Activated CD8-positive, alpha-beta T cell treated with anti-CD3 and anti-CD28 coated beads for 36 hours (primary cell): ENCODE data around the gene HLA-DOB. TPM values are rescaled to one million over a fixed set of nuclear protein-coding genes. Genes with fewer than 3 reads are reported as not detected.
"Not testable (repeated sequence)": the region's sequence is repeated elsewhere in the genome, so short reads cannot be mapped to it uniquely, and the experiment has no call there.

ENCODE experiments used
- ATAC-seq: fragments of 200-7000 bp; cut with Tn5 transposase; one replicate; pipeline ENCODE4 v1.10.0; 2021; ENCODE audit warnings: mild to moderate bottlenecking, moderate library complexity
- CTCF ChIA-PET: fragments of 350-600 bp; sonication (Branson Sonifier 250); formaldehyde crosslinking; loops from one replicate; lab custom pipeline; 2021; ENCODE audit warnings: antibody characterized with exemption; lab: Charles Lee
- POLR2A ChIA-PET: fragments of 350-600 bp; sonication (Branson Sonifier 250); formaldehyde crosslinking; loops from one replicate; lab custom pipeline; 2021; ENCODE audit warnings: antibody characterized with exemption; lab: Charles Lee
- DNase-seq: peaks from one replicate; pipeline ENCODE4 v3.0.0-alpha.2; 2020
- H3K27ac Mint-ChIP-seq: one replicate; pipeline ENCODE4 v1.8.0; 2021; ENCODE audit warnings: mild to moderate bottlenecking, mixed read lengths
- H3K27me3 Mint-ChIP-seq: one replicate; pipeline ENCODE4 v1.8.0; 2021; ENCODE audit warnings: mixed read lengths
- H3K36me3 Mint-ChIP-seq: one replicate; pipeline ENCODE4 v1.8.0; 2021; ENCODE audit warnings: low read depth, mixed read lengths
- H3K4me1 Mint-ChIP-seq: one replicate; pipeline ENCODE4 v1.8.0; 2021; ENCODE audit warnings: low read depth, mixed read lengths
- H3K4me3 Mint-ChIP-seq: one replicate; pipeline ENCODE4 v1.8.0; 2021; ENCODE audit warnings: mild to moderate bottlenecking, moderate library complexity, mixed read lengths
- H3K9me3 Mint-ChIP-seq: one replicate; pipeline ENCODE4 v1.8.0; 2021; ENCODE audit warnings: mixed read lengths
- CTCF ChIP-seq: fragments of 200-600 bp; IDR thresholded peaks from one replicate; pipeline ENCODE4 v1.8.0; 2022; ENCODE audit warnings: antibody characterized with exemption, mild to moderate bottlenecking
- intact Hi-C: fragments of 100-400 bp; cut with micrococcal nuclease; formaldehyde crosslinking; loops from one replicate; pipeline ENCODE4 v1.10.0; 2022
- total RNA-seq, 2 experiments: library from RNA; stranded (reverse); gene quantifications; one replicate each; pipeline ENCODE4 v1.2.3, GENCODE V29; 2021

Gene HLA-DOB
- total RNA-seq, 2 experiments from 2014 or later: 10.2 to 11.6 TPM

GRCh38 chr6:32814145-32814544 is 2.7 kb downstream of the HLA-DOB start:
- ATAC-seq (no peak), DNase-seq (no peak)
- no peak overlapping the region for H3K27ac Mint-ChIP-seq
- ChIA-PET CTCF (interaction anchor here (1.0 to 3.5 kb wide), 3 partner anchors 24 to 139 kb away, joined by 4 to 14 read pairs (median 8); partner anchors contain the start of genes HLA-DMA and TAP2), POLR2A (no interaction called here)
- peaks cover 35% of the 10 kb centered on the region for H3K36me3 Mint-ChIP-seq
- intact Hi-C loops: no loop called here
- no peak overlapping the region for H3K4me3 Mint-ChIP-seq
- H3K27me3 Mint-ChIP-seq: no peaks in the 10 kb centered on the region
- peaks cover 2% of the 10 kb centered on the region for H3K4me1 Mint-ChIP-seq
- no peak for TF ChIP-seq CTCF
- H3K9me3 Mint-ChIP-seq: no peaks in the 10 kb centered on the region

- ATAC-seq (no peak), DNase-seq (no peak)
- TF ChIP-seq CTCF: no peak
- peaks cover 23% of the 10 kb centered on the region for H3K36me3 Mint-ChIP-seq
- H3K4me3 Mint-ChIP-seq: no peak overlapping the region
- H3K9me3 Mint-ChIP-seq: no peaks in the 10 kb centered on the region
- H3K4me1 Mint-ChIP-seq: peaks cover 17% of the 10 kb centered on the region
- POLR2A ChIA-PET: interaction anchor here (1.0 to 1.4 kb wide), 2 partner anchors 11 to 30 kb away, joined by 3 to 4 read pairs; partner anchors contain the start of gene TAP2
- no peak overlapping the region for H3K27ac Mint-ChIP-seq
- peaks cover 8% of the 10 kb centered on the region for H3K27me3 Mint-ChIP-seq
- CTCF ChIA-PET: interaction anchor here (0.8 to 2.1 kb wide), 9 partner anchors 10 to 395 kb away, joined by 3 to 6 read pairs (median 4); no protein-coding TSS in a partner anchor
- intact Hi-C loops: no loop called here
These were observed 7.6 kb downstream of the HLA-DOB start for GRCh38 chr6:32809171-32809570.

- no peaks in the 10 kb centered on the region for H3K9me3 Mint-ChIP-seq
- peaks cover 7% of the 10 kb centered on the region for H3K36me3 Mint-ChIP-seq
- intact Hi-C loops: no loop called here
- ATAC-seq (peak; percentile 34), DNase-seq (peak; percentile 36)
- peaks cover 21% of the 10 kb centered on the region for H3K27me3 Mint-ChIP-seq
- ChIA-PET CTCF (interaction anchor here (0.6 to 1.7 kb wide), 5 partner anchors 10 to 61 kb away, joined by 3 to 7 read pairs (median 4); partner anchors contain the start of gene TAP2), POLR2A (interaction anchor here (0.8 to 1.1 kb wide), 3 partner anchors 10 to 19 kb away, joined by 3 read pairs; no protein-coding TSS in a partner anchor)
- H3K4me1 Mint-ChIP-seq: peaks cover 17% of the 10 kb centered on the region
- H3K27ac Mint-ChIP-seq: no peak overlapping the region
- no peak overlapping the region for H3K4me3 Mint-ChIP-seq
- TF ChIP-seq CTCF: no peak
These were observed 9.7 kb downstream of the HLA-DOB start for GRCh38 chr6:32807020-32807580.

DNA sequence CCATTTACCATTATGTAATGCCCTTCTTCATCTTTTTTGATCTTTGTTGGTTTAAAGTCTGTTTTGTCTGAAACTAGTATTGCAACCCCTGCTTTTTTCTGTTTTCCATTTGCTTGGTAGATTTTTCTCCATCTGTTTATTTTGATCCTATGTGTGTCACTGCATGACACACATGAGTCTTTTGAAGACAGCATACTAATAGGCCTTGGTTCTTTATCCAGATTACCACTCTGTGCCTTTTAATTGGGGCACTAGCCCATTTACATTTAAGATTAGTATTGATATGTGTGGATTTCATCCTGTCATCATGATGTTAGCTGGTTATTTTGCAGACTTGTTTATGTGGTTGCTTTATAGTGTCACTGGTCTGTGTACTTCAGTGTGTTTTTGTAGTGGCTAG is 11.4 kb downstream of the HLA-DOB start:
- H3K9me3 Mint-ChIP-seq, H3K36me3 Mint-ChIP-seq, POLR2A ChIA-PET, intact Hi-C loops, H3K27ac Mint-ChIP-seq, ATAC-seq, H3K4me3 Mint-ChIP-seq, DNase-seq: not testable (repeated sequence)
- H3K4me1 Mint-ChIP-seq: peaks cover 17% of the 10 kb centered on the region
- peaks cover 28% of the 10 kb centered on the region for H3K27me3 Mint-ChIP-seq
- CTCF ChIA-PET: interaction anchor here (0.7 to 1.7 kb wide), 4 partner anchors 11 to 86 kb away, joined by 3 to 5 read pairs (median 4); partner anchors contain the start of gene TAP2

GRCh38 chr6:32803416-32803815 is 13.4 kb downstream of the HLA-DOB start:
- ATAC-seq (no peak), DNase-seq (no peak)
- POLR2A ChIA-PET: no interaction called here
- intact Hi-C loops: no loop called here
- Mint-ChIP-seq H3K27ac (no peak overlapping the region), H3K36me3 (peaks cover 2% of the 10 kb centered on the region), H3K4me3 (no peak overlapping the region), H3K27me3 (peaks cover 37% of the 10 kb centered on the region), H3K4me1 (peaks cover 17% of the 10 kb centered on the region), H3K9me3 (no peaks in the 10 kb centered on the region)
- CTCF ChIA-PET: interaction anchor here (1.1 kb wide), 1 partner anchor 65 kb away, joined by 8 read pairs; no protein-coding TSS in a partner anchor
- no peak for TF ChIP-seq CTCF
